ENCODE results near the gene OR14I1.
"Not testable (repeated sequence)": the region's sequence is repeated elsewhere in the genome, so short reads cannot be mapped to it uniquely, and the experiment has no call there.

The OR14I1 gene

DNA sequence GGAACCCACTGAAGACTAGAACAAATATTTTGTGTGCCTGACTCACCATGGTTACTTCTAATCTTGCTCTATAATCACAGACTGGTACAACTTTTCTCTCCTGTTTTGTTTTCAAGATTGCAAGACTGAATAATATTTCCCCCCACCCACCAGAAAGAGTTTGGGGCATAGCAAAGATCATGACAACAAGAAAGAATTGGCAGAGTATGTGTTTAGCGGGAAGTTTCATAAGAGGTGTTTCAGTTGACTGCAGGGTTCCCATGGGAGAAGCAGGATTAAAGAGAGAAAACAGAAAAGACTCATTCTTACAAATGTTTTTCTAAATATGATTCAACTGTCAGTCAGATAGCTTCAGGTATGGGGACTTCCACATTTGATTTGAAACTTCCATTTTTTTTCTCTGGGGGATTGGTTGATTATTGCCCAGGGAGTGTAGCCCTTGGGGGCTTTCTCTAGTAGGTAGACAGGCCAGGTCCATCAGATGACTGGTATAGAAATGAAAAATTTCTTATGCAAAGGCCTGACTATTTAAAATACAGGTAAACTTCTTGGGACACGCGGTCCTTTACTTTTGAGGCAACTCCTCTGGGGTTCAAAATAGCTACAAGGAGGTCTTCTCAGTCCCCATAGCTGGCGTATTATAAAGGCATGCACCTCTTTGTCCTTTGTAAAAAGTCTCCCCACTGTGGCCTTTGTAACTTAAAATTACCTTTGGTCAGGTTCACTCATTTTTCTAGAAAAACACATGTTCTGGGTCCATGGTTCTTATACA lies 13.9 kb downstream of the OR14I1 start:
- DNase-seq (ENCODE audit: low read depth): no peak

DNA sequence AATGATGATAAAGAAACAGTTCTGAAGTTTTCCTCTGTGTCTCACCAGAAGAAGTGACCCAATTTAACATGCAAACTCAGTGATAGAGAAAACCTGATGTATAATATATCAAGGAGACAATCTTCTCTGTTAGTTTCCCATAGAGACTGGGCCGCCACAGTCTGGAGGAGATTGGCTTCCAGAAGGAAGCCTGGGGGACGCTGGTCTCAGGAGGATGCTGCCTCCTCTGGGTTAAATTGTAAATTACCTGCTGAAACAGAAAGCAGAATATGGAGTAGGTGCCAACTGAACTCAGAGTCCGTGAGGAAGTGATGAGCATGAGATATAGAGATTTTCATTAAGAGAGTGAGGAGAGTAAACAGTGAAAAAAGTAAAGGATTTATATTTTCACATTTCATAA lies 15.8 kb downstream of the OR14I1 start:
- no peak for DNase-seq (ENCODE audit: low read depth)

- DNase-seq (ENCODE audit: low read depth): no peak
Observed at GRCh38 chr1:248681651-248682050, 20.9 kb downstream of the OR14I1 start.

- no peak for DNase-seq (ENCODE audit: low read depth)
Observed at GRCh38 chr1:248670003-248670402, 32.6 kb downstream of the OR14I1 start.

DNA sequence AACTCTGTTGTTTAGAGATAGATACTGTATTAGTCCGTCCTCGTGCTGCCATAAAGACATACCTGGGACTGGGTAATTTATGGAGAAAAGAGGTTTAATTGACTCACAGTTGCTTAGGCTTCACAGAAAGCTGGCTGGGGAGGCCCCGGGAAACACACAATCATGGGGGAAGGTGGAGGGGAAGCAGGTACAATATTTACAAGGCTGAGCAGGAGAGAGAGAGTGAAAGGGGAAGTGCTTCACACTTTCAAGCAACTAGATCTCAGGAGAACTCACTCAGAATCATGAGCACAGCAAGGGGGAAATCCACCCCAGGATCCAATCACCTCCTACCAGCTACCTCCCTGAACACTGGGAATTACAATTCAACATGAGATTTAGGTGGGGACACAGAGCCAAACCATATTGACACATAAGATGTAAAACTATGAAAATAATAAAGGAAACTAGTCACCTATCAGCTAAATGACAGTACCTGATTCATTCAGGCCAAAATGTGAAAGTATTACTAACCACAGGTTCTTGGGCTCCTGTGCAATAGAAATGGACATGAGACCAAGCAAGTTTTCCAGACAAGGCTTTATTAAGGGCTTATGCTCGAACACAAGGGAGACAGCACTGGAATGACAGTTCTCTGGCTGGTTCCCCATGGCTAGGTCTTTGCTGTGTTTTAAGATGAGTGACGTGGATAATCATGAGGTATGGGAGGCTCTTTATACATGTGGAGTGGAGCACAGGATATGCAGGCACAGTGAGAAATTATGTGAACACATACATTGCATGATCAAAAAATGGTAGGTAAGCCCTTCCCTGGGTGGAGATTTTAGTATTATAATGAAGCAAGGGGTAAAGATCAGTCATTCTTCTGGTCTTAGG lies 38.9 kb downstream of the OR14I1 start:
- not testable (repeated sequence) for DNase-seq (ENCODE audit: low read depth)

- not testable (repeated sequence) for DNase-seq (ENCODE audit: low read depth)
Observed at GRCh38 chr1:248656797-248657196, 45.8 kb downstream of the OR14I1 start.

- DNase-seq (ENCODE audit: low read depth): not testable (repeated sequence)
Observed at GRCh38 chr1:248655354-248655753, 47.2 kb downstream of the OR14I1 start, which contains the start of gene OR2T27. OR2T27 (minus strand) TSS chr1:248655528; CDS start chr1:248650884, 4,644 bp downstream.

Measured in activated T-helper 1 cell treated with Interleukin-2 at 50 U/mL for 16 hours (primary cell).